GM21723 (cell line): ENCODE measurements around the gene BBX.

Experiments
- ATAC-seq: cut with Tn5 transposase; IDR thresholded peaks from one replicate; pipeline ENCODE4 v1.9.1; 2021; ENCODE audit warnings: mild to moderate bottlenecking, moderate library complexity; ENCODE audit not compliant: unreplicated experiment

Gene BBX

DNA sequence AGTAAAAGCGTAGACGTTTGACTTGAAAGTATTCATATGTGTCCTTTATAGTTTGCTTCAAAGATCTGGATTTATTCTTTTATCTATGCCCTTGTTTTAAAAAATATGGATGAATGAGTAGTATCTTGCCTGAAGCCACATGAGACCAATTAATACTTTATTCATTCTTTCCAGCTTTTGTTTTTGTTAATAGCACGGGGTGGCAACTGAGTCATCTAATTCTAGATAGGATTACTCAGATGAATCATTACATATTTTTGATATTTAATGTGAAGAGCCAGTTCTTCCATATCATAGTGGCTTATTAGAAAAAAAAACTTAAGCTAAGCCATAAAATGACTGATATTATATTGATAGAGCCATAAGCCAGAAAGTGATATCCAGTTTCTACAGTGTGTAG, 121.9 kb downstream of the BBX start:
- ATAC-seq: no peak

DNA sequence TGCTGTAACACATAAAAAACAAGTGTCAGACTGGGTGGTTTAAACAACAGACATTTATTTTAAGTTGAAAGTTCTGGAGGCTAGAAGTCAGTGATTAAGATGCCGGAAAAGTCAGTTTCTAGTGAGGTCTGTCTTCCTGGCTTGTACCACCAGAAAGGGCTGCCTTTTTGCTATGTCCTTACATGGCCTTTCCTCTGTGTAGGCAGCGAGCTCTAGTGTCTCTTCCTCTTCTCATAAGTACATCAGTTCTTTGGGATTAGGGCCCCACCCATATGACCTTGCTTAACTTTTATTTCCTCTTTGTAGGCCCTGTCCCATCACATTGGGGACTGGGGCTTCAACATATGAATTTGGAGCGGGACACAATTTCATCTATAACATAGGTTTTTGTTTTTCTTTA, 128.0 kb downstream of the BBX start:
- ATAC-seq: no peak

DNA sequence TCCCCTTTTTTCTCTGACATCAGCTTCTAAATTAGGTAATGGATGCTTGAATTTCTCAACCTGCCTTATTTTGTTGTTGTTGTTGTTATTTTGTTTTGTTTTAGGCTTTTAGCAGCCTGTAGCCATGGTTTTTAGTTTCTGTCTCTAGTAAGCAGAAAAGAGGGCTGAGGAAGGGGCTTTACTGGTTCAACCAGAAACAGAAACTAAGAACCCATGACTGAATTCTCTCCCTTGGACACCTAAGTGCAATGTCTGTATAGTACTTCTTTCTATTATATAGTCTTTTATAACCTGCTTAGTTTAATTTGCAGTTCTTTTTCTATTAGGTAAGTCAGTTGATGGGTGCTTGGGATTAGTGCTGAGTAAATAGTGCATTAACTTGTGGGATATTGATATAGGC, 129.0 kb downstream of the BBX start:
- ATAC-seq: peak; percentile 85

DNA sequence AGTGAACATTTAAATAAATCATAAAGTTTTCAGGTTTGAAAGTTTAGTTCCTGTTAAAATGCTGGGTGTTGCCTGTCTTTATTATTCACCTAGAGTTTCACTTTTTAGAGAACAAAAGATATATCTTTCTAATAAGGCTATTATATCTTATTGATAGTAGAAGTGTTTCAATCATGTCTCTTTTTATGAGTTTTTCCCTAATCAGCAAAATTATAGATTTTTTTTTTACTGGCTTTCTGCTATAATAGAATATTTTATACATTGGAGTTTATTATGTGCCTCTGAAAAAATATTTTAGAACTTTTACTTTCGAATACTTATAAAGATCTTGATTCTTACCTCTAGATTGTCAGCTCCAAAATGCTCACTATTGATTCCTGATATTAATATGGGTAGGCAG, 131.5 kb downstream of the BBX start:
- no peak for ATAC-seq

DNA sequence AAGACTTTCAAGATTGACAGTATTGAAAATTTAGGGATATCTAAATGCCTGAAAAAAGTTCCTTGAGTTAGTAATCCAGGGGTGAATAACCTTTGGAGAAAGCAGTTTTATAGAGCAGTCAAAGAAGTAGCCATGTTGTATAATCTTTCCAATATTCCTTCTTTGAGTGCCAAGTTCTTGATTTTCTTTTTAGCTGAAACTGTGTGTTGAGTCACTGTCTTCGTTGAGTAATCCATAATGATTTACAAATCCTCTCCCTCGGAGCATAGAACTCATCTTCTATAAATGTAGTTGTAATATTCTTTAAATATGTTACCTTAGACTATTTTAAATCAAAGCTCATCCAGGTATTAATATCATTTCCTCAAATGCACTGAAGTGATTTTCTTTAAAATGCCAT, 135.2 kb downstream of the BBX start:
- ATAC-seq: no peak

DNA sequence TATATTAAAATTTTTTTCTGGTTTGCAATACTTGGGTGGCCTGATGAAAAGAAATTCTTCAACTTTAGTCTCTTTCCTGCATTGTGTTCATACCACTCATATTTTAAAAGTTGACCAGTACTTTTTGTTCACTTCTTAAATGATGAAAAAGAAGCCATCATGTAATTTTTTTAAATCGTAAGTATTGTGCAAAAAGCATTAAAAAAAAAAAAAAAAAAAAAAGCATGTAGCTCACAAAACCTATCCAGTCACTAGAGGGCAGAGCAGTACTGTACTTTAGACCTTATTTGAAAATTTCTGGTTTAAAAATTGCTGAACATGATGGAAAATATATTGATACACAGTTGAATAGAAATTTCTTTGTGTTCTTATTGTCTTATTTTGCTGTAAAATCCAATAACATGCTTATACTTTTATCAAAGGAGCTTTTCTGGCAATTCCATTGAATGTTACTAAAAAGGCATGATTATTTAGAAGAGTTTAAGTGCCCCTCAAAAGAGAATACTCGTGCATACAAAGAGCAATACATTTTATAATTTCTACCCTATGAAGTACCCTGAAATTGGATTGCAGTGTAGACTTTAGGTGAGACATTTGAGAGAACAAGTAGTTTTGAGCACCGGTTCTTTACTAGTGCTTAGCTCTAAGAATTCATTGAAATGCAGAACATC, 137.7 kb downstream of the BBX start:
- ATAC-seq: no peak

DNA sequence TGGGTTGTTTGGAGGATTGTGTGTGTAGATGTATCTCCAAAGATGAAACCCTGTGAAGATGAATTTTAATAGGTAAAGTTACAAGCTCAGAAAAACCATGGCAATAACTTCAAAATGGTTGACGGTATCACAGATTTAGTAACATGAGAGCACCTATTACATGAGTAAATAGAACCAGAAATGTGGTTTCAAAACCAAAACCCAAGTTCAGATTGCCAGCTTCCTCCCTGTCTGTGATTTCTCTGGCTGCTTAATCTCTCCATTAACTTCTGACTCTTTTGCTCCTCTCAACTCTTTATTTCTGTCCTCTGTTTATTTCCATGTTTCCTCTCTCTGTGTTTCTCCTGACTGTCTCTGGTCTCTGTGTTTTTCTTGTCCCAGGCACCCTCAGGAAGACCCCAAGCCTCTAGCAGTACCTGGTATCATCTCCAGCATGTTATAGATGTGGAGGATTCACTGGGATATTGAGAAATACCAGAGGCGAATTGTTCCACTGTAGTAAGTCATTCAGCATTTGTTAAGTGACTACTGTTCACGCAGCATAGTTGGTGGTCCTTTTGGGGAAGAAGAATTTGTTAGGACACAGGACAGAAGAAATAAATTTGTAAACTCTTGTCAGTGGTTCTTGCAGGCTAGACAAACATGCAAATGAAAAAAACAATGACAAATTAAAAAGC, 138.8 kb downstream of the BBX start:
- ATAC-seq: peak; percentile 50

DNA sequence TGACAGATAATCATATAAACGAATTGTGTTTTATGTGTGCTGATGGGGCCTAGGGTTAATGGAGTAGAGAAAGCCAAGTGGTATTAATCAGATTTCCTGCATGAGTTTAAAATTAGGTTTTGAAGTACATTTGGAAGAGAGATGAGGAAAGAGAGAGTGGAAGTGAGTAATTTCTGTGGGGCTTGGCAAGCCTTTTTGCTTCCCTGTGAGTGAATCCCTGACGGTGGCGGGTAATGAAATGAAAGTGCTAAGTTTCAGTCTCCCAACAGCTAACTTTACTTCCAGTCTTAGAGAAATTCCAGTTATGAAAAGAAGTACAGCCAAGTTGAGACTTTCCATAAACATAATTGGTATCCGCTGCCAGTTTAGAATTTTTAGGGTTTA, 139.4 kb downstream of the BBX start:
- no peak for ATAC-seq

DNA sequence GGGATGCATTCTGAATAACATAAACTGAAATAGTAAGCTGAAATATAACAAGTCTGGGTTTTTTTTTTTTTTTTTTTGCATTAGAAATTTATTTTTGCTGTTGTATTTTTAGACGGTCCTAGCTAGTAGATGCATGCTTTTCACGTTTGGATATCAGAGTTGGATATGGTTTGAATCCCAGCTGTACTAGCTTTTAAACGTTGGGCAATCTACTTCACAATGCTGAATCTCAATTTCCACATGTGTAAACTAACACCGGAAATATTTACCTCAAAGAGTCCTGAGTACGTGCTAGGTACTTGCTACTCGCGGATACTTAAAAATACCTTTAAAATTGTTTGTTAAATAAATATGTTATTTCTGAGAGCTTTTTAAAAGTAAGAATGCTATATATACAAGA, 139.8 kb downstream of the BBX start:
- ATAC-seq: no peak

DNA sequence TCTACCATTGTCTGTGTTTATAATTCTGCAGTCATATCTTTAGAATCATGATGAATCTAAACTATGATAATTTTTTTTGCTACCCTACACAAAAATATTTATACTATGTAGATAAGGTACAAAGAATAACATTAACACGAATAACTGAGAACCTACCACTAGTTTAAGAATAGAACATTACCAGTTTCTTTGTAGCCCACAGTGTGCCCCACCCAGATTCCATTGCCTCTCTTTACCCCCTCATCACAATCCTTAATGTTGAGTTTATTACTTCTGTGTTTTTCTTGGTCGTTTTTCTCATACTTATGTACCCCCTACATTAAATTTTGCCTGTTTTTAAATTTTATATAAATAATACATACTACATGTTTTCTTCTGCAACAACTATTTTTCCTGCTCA, 140.5 kb downstream of the BBX start:
- no peak for ATAC-seq

DNA sequence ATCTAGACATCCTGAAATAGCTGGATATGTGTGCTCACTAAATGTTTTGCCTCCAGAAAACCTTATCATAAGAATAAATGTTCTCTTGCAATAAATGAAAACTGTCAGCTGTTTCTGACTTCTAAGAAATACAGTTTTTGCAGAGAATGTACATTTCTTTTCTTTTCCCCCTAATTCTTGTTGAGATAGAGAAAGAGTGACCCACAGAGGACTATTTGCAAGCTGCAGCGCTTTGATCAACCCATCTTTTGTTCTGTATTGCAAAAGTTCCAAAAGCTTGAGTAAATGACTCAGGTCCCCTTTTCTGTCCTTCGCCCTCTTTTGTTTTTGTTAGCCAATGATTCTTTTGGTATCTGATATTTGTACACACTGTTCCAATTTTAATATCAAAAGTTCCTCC, 141.9 kb downstream of the BBX start:
- ATAC-seq: no peak

DNA sequence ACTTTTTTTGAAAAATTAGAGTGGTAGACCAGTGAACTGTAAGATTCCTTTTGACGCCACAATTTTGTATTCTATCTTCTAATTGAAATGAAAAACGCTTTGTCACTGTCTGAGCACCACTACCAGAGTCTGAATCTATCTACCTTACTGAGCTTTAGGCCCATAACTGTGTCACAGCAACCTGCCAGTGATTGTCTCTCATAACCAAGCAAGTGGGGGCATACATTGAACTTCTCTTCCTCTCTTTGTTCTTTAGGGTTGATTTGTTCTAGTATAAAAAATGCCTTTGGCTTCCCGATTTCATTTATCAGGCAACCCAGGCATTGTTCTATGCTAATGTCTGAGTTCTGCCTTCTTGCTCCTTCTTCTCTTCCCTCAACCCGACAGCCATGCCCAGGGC, 142.6 kb downstream of the BBX start:
- no peak for ATAC-seq

DNA sequence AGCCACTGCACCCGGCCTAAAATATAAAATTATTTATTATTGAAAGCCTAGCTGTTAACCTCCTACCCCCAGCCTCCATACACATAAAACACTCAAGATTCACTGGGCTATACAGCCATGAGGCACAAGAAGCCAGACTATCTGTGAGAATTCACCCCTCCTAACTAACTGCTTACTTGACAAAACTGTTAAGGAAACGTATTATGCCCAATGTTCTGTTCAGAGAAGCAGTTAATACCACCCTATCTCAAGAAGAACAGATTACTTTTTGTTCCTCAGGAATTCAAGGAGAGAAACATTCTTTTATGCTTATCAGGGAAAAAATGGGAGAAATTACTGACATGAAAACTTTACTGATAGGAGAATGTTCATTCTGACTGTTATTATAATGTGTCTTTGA, 144.1 kb downstream of the BBX start:
- no peak for ATAC-seq

DNA sequence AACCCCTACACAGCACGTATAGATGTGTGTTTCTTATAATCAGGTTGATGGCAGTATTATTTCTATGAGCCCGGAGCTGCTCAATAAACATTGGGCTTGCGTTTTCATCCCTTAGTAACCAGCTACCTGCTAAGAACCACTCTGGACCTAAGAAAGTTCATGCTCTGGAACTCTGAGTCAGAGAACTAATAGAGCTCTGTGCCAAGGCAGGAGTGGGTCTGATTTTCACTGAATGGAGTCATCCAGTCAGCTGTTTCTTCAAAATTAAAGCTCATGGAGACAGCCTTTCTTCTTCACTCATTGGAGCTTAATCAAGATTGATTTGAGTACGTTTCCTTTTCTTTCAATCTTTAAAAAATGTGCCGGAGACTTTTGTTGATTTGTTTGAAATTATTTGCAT, 145.7 kb downstream of the BBX start:
- ATAC-seq: no peak

DNA sequence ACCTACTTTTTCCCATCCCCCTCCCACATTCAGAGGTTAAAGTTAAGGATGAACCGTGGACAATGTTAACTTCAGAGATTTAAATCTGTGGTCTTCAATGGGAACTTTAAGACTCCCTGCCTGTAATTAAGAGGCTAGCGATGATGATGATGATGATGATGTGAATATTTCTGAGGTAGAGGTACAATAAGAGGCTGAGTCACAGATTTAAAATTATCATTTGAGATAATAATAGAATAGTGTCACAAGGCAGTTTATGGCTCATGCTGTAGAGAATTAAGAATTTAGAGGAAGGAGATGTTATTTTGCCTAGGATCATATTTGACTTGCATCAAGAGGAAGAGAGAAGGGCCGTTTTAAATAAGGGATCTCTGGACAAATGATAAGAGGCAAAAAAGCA, 146.2 kb downstream of the BBX start:
- ATAC-seq: no peak

DNA sequence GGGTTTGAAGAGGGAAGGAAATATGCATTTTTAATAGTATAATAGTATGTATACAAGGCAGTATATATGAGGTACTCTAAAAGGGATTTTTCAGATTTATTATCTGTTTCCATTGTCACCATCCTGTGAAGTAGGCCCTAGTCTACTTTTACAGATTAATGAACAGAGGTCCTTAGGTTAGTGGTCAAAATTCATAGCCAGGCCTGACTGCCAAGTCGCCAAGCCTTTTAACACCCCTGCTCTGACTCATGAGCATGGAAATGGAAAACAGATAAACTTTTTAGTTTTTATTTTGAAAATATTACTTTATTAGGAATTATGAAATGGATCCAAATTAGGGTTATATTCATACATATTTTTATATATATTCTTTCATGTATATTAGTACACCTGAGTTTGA, 146.9 kb downstream of the BBX start:
- no peak for ATAC-seq

DNA sequence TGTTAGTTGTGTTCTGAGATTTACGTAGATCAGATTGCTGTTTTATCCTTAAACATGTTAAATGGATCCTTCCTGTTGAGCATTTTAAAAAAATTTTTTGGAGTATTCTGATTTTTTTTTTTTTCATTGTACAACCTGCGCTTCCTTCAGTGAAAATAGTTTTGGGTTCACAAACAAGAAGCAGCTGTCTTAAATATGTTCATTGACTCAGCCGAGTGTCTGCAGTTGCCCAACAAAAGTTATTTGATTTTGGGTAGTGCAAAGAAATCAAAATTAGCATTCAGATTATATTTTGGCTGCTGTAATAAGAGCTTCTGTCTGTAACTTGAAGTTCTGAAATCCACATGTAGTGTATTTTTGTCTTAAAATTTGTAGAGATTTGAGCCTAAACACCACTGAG, 148.2 kb downstream of the BBX start:
- no peak for ATAC-seq

DNA sequence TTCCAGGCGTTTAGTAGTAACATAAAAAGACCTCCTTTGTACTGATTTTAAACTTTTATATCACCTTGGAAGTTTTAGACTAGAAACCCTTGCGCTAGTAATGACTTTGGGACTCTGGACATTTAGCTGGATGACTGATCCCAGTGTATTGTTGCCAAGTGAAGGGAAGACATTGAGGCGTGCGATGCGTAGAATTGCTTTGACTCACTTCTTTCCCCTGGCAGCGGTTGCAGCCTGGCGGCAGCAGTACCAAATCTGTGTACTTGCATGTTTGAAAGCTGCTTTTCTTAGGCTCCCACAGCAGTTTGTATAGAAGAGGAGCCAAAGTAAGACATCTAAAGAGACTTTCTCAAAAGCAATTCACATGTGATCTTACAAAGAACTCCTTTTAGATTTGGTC, 151.6 kb downstream of the BBX start:
- no peak for ATAC-seq

DNA sequence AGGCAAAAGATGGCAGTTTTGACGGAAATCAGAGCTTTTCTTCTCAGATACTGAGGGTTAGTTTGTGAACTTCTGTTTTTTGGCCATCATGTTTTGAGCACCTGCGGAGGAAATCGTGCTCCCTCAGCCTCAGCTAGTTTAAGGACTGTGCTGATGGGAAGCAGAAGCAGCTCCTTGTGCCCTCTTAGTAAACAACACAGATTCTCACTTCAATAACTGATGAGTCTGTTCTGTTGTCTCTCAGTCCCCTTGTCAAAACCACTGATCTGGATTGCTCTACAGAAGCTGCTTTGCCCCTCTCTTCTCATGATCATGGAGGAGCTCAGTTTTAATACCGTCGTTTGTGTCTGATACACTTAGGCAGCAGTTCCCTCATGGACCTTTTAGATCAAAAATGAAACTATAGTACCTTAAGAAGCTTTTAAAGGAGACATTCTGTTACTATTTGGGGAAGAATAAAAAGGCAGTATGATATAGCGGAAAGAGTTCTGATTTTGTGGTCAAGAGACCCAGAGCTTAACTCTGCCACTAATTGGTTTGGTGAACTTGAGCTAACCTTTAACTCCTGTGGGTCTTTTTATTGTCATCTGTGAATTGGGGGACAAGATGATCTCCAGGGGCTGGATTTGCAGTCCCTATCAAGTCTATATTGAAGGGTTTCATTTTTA, 152.6 kb downstream of the BBX start:
- peak; percentile 71 for ATAC-seq

DNA sequence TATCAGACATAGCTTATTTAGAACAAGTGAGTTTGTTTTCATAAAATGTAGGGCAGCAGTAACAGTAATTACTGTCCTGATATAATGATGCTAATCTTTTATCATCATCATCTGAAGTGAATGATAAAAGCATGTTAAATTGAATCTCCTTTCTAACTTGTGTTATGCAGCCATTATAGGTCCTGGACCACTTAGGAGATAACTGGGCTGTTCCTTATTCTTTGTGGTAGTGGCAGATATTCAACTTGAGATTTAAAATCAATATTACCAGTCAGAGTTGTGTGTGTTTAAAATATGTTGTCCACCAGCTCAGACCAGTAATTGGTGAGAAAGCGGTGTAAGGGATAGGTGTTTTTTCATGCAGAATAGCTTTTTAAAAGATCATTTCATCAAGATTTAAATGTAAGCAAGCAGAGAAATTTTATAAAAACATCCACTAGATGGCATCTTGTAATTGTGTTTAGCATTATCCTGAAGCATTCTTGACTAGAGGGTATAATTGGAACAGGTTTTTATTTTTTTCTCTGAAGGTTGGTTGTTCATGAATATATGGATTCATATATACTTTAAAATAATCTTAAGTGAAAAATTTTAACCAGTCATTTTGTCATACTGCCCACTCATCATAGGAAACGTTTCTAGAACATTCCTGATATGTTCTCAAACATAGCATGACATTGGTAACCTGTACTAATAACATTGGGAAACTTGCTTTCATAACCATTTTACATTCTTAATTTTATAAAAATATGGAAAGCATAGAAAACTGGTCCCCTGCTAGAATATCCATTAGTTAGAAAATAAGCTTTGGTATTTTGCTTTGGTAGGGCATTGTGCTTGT, 153.9 kb downstream of the BBX start:
- no peak for ATAC-seq

DNA sequence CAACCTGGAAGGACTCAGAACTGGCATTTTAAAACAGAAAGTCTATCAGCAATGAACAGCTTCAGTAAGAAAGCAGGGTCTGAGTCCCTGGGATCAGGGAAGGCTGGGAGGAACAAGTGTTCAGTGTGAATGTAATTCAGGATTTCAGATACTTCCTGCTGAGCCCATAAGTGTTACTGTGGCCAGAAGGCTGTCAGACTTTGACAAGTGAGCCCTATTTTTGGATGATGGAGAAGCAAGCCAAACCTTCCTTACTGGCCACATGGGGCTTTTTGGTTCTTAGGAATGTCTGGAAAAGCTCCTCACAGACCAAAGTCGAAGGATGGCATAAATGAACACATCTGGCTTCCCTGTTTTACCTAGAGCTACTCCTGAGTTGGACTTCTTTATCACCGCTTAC, 157.2 kb downstream of the BBX start:
- no peak for ATAC-seq

DNA sequence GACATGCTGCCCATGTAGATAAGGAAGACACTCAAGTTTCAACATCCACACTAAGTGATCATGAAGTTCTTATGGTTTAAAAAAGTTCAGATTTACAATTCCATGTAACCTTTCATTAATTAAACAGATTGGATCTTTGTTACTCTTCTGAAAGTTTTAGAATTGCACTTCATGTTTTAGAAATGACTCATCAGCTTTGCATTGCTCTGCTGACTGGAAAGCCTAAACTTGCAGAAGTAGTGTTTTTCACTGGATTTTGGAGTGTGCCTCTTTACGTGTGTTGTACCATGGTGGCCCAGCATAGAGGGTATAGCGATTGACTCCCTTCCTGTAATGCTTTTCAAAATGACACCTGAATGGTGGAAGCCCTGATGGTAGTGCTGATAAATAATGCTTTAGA, 157.9 kb downstream of the BBX start:
- peak; percentile 48 for ATAC-seq
